Measurements from ENCODE around the gene SPDYA. TPM values are rescaled to one million over a fixed set of nuclear protein-coding genes. Genes with fewer than 3 reads are reported as not detected.

SPDYA gene
- total RNA-seq, 1 donor = 1.1 TPM

- H3K4me3 ChIP-seq (ENCODE audit: low read depth, low read length) = no peak overlapping the region
- no peak for TF ChIP-seq CTCF (IDR thresholded peaks at IDR 0.05; ENCODE audit: insufficient read depth, low read length)
- DNase-seq (ENCODE audit: low read depth) = no peak
Observed at GRCh38 chr2:28824207-28824606, 13.6 kb downstream of the SPDYA start.

DNA sequence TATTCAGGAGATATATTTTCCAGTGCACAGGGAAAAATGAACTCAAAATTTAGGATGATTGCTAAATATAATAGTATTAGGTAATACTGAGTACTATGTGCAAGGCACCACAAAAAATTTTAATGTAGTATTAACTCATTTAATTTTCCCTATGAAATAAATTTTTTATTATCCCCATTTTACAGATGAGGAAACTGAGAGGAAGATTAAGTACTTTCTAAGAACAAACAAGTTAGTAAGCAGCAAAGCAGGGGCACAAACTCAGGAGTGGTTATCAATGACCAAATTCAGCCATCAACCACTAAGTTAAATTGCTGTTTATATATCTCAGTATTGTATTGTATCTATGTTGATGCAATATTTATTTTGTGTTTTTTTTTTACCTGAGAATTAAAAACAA, 14.2 kb downstream of the SPDYA start:
- DNase-seq (ENCODE audit: low read depth) = no peak
- TF ChIP-seq CTCF (IDR thresholded peaks at IDR 0.05; ENCODE audit: insufficient read depth, low read length) = no peak
- no peak overlapping the region for H3K4me3 ChIP-seq (ENCODE audit: low read depth, low read length)

GRCh38 chr2:28828382-28828781, 17.7 kb downstream of the SPDYA start:
- peak; percentile 44 for DNase-seq (ENCODE audit: low read depth)
- H3K4me3 ChIP-seq (ENCODE audit: low read depth, low read length) = no peak overlapping the region
- TF ChIP-seq CTCF (IDR thresholded peaks at IDR 0.05; ENCODE audit: insufficient read depth, low read length) = no peak

DNA sequence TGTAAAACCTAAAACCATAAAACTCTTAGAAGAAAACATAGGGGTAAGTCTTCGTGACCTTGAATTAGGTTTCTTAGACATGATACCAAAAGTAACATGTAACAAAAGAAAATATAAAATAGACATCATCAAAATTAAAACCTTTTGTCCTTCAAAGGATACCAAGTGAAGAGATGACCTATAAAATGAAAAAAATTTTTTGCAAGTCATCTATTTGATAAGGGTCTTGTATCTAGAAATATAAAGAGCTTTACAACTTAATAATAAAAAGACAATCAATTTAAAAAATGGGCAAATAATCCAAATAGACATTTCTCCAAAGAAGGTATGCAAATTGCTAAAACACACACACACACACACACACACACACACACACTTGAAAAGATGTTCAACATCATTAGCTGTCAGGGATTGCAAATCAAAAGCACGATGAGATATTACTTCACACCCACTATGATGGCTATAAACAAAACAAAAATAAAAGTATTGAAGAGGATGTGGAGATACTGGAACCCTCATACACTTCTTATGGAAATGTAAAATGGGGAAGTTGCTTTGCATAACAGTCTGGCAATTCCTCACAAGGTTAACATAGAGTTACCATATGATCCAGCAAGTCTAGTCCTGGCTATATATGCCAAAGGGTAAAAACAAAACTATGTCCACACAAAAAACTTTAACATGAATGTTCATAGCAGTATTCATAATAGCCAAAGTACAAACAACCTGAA, 23.3 kb downstream of the SPDYA start:
- DNase-seq (ENCODE audit: low read depth) = no peak
- no peak overlapping the region for H3K4me3 ChIP-seq (ENCODE audit: low read depth, low read length)
- TF ChIP-seq CTCF (IDR thresholded peaks at IDR 0.05; ENCODE audit: insufficient read depth, low read length) = no peak

- H3K4me3 ChIP-seq (ENCODE audit: low read depth, low read length) = no peak overlapping the region
- peak; percentile 7 for DNase-seq (ENCODE audit: low read depth)
- TF ChIP-seq CTCF (IDR thresholded peaks at IDR 0.05; ENCODE audit: insufficient read depth, low read length) = no peak
Observed at GRCh38 chr2:28835781-28836180, 25.1 kb downstream of the SPDYA start.

DNA sequence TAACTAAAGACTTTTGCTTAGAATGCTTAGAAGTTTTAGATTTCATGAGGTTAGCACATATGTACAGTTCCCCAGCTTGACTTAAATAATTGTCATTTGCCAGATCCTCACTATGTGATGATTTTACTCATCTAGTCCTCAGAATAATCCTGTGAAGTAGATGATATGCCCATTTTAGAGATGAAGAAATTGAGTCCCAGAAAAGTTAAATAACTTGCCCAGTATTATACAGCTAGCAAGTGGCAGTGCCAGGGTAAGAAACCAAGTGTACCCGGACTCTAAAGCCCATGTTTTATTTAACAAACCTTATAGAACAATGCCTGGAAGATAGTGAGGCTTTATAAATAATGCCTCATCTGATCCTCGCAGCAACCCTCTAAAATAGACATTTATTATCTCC, 28.3 kb downstream of the SPDYA start:
- DNase-seq (ENCODE audit: low read depth) = no peak

More for the DNA sequence above, 28.3 kb downstream of the SPDYA start:
- no peak overlapping the region for H3K4me3 ChIP-seq (ENCODE audit: low read depth, low read length)
- no peak for TF ChIP-seq CTCF (IDR thresholded peaks at IDR 0.05; ENCODE audit: insufficient read depth, low read length)
